Heart right ventricle (tissue), 16 donors: ENCODE data around the gene MT1X. TPM values are rescaled to one million over a fixed set of nuclear protein-coding genes. Genes with fewer than 3 reads are reported as not detected.

Experiments used
- ATAC-seq, 8 donors: fragments of 200-7000 bp; cut with Tn5 transposase; one replicate each; pipeline ENCODE4 v1.9.1; 2020; ENCODE audit warnings: mild to moderate bottlenecking in 8 of 8, moderate library complexity in 8 of 8, moderate number of reproducible peaks in 1 of 8
- DNase-seq, 2 donors: peaks; one replicate each; pipeline ENCODE4 v3.0.0-alpha.2; 2020
- H3K27ac ChIP-seq, 10 donors: fragments of 200-600 bp; sonication (generic) in 2 of 10; one replicate each; pipeline versions ENCODE4 v1.5.0 to v1.8.0; 2020 to 2022; ENCODE audit warnings: mild to moderate bottlenecking in 3 of 10
- H3K27me3 ChIP-seq, 7 donors: fragments of 200-600 bp; one replicate each; pipeline ENCODE4 v1.8.0; 2021 to 2022; ENCODE audit warnings: mild to moderate bottlenecking in 2 of 7
- H3K36me3 ChIP-seq, 9 donors: fragments of 200-600 bp; sonication (generic) in 1 of 9; one replicate each; pipeline versions ENCODE4 v1.5.0 to v1.8.0; 2020 to 2022; ENCODE audit warnings: mild to moderate bottlenecking in 2 of 9
- H3K4me1 ChIP-seq, 9 donors: fragments of 200-600 bp; sonication (generic) in 1 of 9; one replicate each; pipeline versions ENCODE4 v1.5.0 to v1.8.0; 2020 to 2022; ENCODE audit warnings: mild to moderate bottlenecking in 4 of 9
- H3K4me3 ChIP-seq, 10 donors: fragments of 200-600 bp; sonication (generic) in 2 of 10; one replicate each; pipeline versions ENCODE4 v1.5.0 to v1.8.0; 2020 to 2022; ENCODE audit warnings: mild to moderate bottlenecking in 7 of 10, moderate library complexity in 2 of 10
- H3K9me3 ChIP-seq, 11 donors: fragments of 200-600 bp in 10 of 11; sonication (generic) in 2 of 11; one replicate each; pipeline versions ENCODE4 v1.5.0 to v1.8.0; 2013 to 2022; ENCODE audit warnings: mild to moderate bottlenecking in 2 of 11, control low read depth in 1 of 11, moderate library complexity in 1 of 11
- WGBS, 2 donors: extraction: QIAGEN DNeasy Blood & Tissue Kit; methylation state at CpG; one replicate each; pipeline ENCODE4 v1.1.7; 2013; ENCODE audit warnings: inconsistent platforms in 1 of 2; 5-methylcytosine and 5-hydroxymethylcytosine counted together
- intact Hi-C, 10 donors: fragments of 100-400 bp; cut with DNase I; formaldehyde crosslinking; loops; one replicate each; pipeline versions ENCODE4 v1.11.1 to v1.14.2; 2022
- polyA plus RNA-seq, 2 donors: library from polyadenylated mRNA; stranded (reverse); fragments of 200-250 nt; gene quantifications; one replicate each; pipeline ENCODE4 v1.2.3, GENCODE V29; 2013
- total RNA-seq, 10 donors: library from RNA; stranded (reverse); fragmentation: NEBNext Ultra II Directional in 3 of 10; extraction: Animal tissue kit (Norgen Biotek cat#: 25700) in 3 of 10; gene quantifications; one replicate each; pipeline versions ENCODE4 v1.2.1 to v1.2.4, GENCODE V29; 2021 to 2023
- TF ChIP-seq, protein P1 (sequence below), 9 donors: fragments of 200-600 bp; sonication (generic) in 2 of 9; IDR thresholded peaks; one replicate each; pipeline versions ENCODE4 v1.5.0 to v1.8.0; 2021 to 2022; ENCODE audit warnings: antibody characterized with exemption in 9 of 9, mild to moderate bottlenecking in 5 of 9, moderate library complexity in 1 of 9
- donor health status: Arrhythmogenic right ventricular cardiomyopathy.
- donor health status: ischemic (EF 13 %, LVEDD 7.1; RV severe dilation, severe dysfunction).
- donor health status: healthy with polysubstance abuse.
- donor health status: DM: no; HTN: yes; CAD: no.
- donor health status: DM: no; HTN: no; CAD: no.
- donor health status: ischemic (EF 25% LVEDD 6.9; RV normal size, moderate dysfunction).
- donor health status: ischemic (EF 25% LVEDD 5.7; RV mildly dilated, moderate dysfunction).
- donor health status: healthy.
- donor health status: DM: yes; HTN: yes; CAD: no.
- donor health status: Ischemic cardiomyopathy.
- donor health status: ischemic (EF 35%, LVEDD 5.7; RV mildly dilated, moderate dysfunction).
- donor health status: nonischemic (EF 11% LVEDD 7.7; RV severe dilation, severe dysfunction).
- donor health status: DM: yes; HTN: yes; CAD: no.
- donor health status: PGD.
- donor health status: ischemic (EF 29% LVEDD 5.4; RV normal size, mild dysfunction).
- donor health status: nonischemic (EF 23%, LVEDD 6.1; RV moderate dilation, normal function).

The MT1X gene
- total and polyA plus RNA-seq, 12 donors: 15.8 to 616 (median 101) TPM

DNA sequence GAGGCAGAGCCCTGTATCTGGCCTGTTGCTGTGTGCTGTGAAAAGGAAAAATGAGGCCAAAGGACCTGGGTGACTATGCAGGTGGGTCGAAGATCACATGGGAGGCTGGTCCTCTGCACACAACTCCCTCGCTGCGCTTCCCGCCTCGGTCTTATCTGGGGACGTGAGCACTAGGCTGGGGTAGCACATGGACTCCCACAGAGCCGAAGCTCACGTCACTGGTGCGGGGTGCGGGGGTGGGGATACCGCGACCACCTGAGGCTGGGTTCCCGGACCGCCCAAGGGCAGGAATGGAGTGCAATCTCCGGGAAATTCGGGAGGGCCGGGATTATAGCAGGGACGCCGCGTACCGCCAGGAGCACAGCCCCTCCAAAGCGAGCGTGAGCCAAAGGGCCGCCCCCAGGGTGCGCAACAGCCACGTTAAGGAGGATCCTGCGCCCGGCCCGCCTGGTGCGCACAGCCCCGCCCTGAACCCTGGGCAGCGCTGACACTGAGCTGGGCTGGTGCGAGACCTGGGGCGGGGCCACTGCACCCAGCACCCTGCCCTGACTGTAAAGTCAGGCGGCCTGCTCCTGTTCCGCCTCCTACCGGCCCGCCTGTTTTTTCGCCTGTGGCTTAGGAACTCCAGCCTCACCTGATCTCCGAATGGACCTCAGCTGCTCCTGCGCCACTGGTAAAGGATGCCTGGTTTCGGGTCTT lies 39.0 kb upstream of the MT1X start:
- peaks cover 0 to 95% (median 46%) of the 10 kb centered on the region in 7 donors for H3K27me3 ChIP-seq
- H3K4me1 ChIP-seq: peaks cover 0 to 31% (median 20%) of the 10 kb centered on the region in 9 donors
- H3K4me3 ChIP-seq: peak overlapping the region in 9 of 10 donors; percentile 11 to 49 (median 41)
- intact Hi-C loops: loop anchor here in 5 of 10 donors (5.0 kb wide), 2 partner anchors 36 to 39 kb away; partner anchors contain the start of genes MT2A (in 4 of the 5) and MT1X (in 1 of the 5)
- H3K36me3 ChIP-seq: no peaks in the 10 kb centered on the region
- WGBS, 2 donors: 6 to 10% methylated on average over 42 of the region's 42 CpGs
- ATAC-seq (peak; percentile 85 to 94 (median 92)), DNase-seq (peak; percentile 42 to 77)
- H3K27ac ChIP-seq: peak overlapping the region in 5 of 10 donors; percentile 0 to 42 (median 23)
- H3K9me3 ChIP-seq: no peaks in the 10 kb centered on the region
- TF ChIP-seq, protein P1, sequence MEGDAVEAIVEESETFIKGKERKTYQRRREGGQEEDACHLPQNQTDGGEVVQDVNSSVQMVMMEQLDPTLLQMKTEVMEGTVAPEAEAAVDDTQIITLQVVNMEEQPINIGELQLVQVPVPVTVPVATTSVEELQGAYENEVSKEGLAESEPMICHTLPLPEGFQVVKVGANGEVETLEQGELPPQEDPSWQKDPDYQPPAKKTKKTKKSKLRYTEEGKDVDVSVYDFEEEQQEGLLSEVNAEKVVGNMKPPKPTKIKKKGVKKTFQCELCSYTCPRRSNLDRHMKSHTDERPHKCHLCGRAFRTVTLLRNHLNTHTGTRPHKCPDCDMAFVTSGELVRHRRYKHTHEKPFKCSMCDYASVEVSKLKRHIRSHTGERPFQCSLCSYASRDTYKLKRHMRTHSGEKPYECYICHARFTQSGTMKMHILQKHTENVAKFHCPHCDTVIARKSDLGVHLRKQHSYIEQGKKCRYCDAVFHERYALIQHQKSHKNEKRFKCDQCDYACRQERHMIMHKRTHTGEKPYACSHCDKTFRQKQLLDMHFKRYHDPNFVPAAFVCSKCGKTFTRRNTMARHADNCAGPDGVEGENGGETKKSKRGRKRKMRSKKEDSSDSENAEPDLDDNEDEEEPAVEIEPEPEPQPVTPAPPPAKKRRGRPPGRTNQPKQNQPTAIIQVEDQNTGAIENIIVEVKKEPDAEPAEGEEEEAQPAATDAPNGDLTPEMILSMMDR (IDR thresholded peaks at IDR 0.05): peak in 8 of 9 donors; percentile 6 to 60 (median 46)

GRCh38 chr16:56643833-56644232 lies 38.4 kb upstream of the MT1X start:
- H3K4me3 ChIP-seq: peak overlapping the region in 8 of 10 donors; percentile 11 to 49 (median 42)
- intact Hi-C loops: loop anchor here in 5 of 10 donors (5.0 kb wide), 2 partner anchors 37 to 38 kb away; partner anchors contain the start of genes MT2A (in 4 of the 5) and MT1X (in 1 of the 5)
- H3K27ac ChIP-seq: no peak overlapping the region
- H3K36me3 ChIP-seq: no peaks in the 10 kb centered on the region
- ATAC-seq: no peak
- no peak for DNase-seq
- H3K27me3 ChIP-seq: peaks cover 0 to 95% (median 49%) of the 10 kb centered on the region in 7 donors
- H3K4me1 ChIP-seq: peaks cover 0 to 25% (median 14%) of the 10 kb centered on the region in 9 donors
- 43 to 51% methylated on average over 5 of the region's 5 CpGs for WGBS, 2 donors
- TF ChIP-seq, protein P1 (IDR thresholded peaks at IDR 0.05): no peak
- H3K9me3 ChIP-seq: no peaks in the 10 kb centered on the region

DNA sequence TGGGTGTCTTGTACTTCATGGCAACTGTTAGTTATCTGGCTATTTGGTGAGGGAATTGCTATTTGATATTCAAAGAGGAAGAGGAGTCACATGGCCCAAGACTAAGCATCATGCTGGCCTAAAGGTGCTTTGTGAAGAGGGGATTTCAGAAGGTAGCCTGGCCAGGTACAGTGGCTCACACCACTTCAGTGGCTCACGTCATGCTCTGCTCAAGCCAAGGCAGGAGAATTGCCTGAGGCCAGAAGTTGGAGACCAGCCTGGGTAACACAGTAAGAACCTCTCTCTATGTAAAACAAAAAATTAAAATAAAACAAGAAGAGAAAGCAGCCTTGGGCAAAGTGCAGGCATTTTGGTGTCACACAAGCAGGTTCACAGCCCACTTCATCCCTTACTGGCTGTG lies 37.0 kb upstream of the MT1X start:
- no peak for ATAC-seq
- Histone ChIP-seq H3K4me1 (peaks cover 0 to 20% (median 11%) of the 10 kb centered on the region in 9 donors), H3K27me3 (peaks cover 0 to 85% (median 59%) of the 10 kb centered on the region in 7 donors), H3K9me3 (no peaks in the 10 kb centered on the region), H3K27ac (no peak overlapping the region), H3K36me3 (no peaks in the 10 kb centered on the region), H3K4me3 (no peak overlapping the region)
- intact Hi-C loops: loop anchor here in 1 of 10 donors (5.0 kb wide), 1 partner anchor 43 kb away; no protein-coding TSS in a partner anchor
- DNase-seq: no peak
- TF ChIP-seq, protein P1 (IDR thresholded peaks at IDR 0.05): no peak
- 85 to 89% methylated on average over 1 of the region's 1 CpG for WGBS, 2 donors

DNA sequence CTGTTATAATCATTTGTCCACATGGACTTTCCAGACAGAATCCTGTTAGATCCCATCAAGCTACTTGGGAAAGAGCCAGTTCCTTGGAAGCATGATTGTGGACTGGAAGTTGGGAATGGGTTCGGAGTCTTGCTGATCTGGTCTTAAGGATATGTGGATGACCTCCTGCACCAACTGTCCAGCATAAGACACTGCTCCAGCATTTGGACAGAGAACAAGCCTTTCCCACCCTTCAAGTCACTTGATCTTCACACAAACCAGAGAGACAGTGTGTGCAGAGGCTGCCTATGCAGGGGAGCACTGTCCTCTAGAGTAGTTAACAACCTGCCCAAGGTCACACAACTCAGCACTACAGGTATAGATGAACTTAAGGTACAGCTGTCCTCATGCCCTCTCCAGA lies 36.4 kb upstream of the MT1X start:
- Histone ChIP-seq H3K27me3 (peaks cover 0 to 79% (median 59%) of the 10 kb centered on the region in 7 donors), H3K4me1 (peaks cover 0 to 20% (median 11%) of the 10 kb centered on the region in 9 donors), H3K27ac (no peak overlapping the region), H3K9me3 (no peaks in the 10 kb centered on the region), H3K36me3 (no peaks in the 10 kb centered on the region), H3K4me3 (no peak overlapping the region)
- intact Hi-C loops: loop anchor here in 1 of 10 donors (5.0 kb wide), 1 partner anchor 44 kb away; no protein-coding TSS in a partner anchor
- WGBS, 2 donors: 0% methylated on average over 1 of the region's 1 CpG
- TF ChIP-seq, protein P1 (IDR thresholded peaks at IDR 0.05): no peak
- DNase-seq: no peak
- no peak for ATAC-seq
